ENCODE measurements around the gene NFYA. TPM values are rescaled to one million over a fixed set of nuclear protein-coding genes. Genes with fewer than 3 reads are reported as not detected.

NFYA gene
- total and polyA plus RNA-seq, 3 donors from 2014 or later = 70.6 to 87.7 (median 82.0) TPM

GRCh38 chr6:41051873-41052272 is 20.9 kb upstream of the NFYA start:
- Histone ChIP-seq H3K36me3 (ENCODE audit: low read depth, missing control alignments) (no peaks in the 10 kb centered on the region), H3K27ac (no peak overlapping the region), H3K9me3 (no peaks in the 10 kb centered on the region), H3K27me3 (no peaks in the 10 kb centered on the region), H3K4me3 (no peak overlapping the region), H3K4me1 (no peaks in the 10 kb centered on the region)
- intact Hi-C loops (cut with DNase I; ENCODE audit: low total_unique reads) = no loop called here
- TF ChIP-seq POLR2A (IDR thresholded peaks at IDR 0.05) (no peak), CTCF (IDR thresholded peaks at IDR 0.05) (no peak)
- DNase-seq = no peak
- WGBS, 2 donors = 79 to 82% methylated on average over 5 of the region's 5 CpGs

DNA sequence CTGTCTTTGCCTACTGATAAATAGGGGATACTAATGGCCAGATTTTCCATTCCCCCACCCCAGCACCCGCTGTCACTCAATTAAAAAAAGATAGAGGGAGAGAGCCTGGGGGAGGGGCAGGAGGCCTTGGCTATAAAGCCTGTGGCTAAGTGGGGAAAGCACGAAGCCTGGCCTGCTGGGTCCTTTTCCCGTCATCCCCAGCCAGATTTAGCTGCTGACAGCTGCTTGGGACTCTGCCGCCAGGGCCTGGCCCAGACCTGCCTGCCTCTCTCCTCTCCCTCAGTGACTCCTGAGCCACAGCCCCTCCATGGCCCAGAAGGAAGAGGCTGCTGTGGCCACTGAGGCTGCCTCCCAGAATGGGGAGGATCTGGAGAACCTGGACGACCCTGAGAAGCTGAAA is 19.7 kb upstream of the NFYA start, which contains the start of gene APOBEC2:
Gene APOBEC2 (plus strand): TSS at position 162 of the 400 bp plus-strand sequence. CDS start 146 bp downstream, at position 308.
- no peaks in the 10 kb centered on the region for H3K4me1 ChIP-seq
- H3K9me3 ChIP-seq = no peaks in the 10 kb centered on the region
- intact Hi-C loops (cut with DNase I; ENCODE audit: low total_unique reads) = no loop called here
- WGBS, 2 donors = 75 to 83% methylated on average over 4 to 5 of the region's 5 CpGs
- H3K27me3 ChIP-seq = no peaks in the 10 kb centered on the region
- H3K27ac ChIP-seq = no peak within 1 kb of the TSS
- H3K4me3 ChIP-seq = no peak within 1 kb of the TSS
- H3K36me3 ChIP-seq (ENCODE audit: low read depth, missing control alignments) = no peaks in the 10 kb centered on the region
- no peak for DNase-seq
- no peak for TF ChIP-seq CTCF (IDR thresholded peaks at IDR 0.05)
- TF ChIP-seq POLR2A (IDR thresholded peaks at IDR 0.05) = no peak

DNA sequence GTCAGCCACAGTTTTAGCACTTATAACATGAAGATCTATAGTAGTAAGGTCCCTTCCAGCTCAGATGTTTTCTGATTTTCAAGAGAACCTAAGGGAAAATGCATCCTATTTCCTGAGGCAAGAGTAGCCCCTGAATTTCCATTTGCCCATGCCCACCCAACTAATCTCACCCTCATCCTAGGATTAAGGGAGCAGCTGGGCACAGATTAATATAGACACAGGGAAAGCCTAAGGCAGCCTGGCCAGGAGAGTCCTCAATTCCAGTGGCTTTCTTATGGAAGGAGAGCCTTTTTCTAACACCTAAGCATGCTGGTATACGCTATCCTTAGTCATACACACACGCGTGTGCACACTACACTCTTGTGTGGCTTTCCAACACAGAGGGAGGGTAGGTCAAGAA is 18.3 kb upstream of the NFYA start:
- intact Hi-C loops (cut with DNase I; ENCODE audit: low total_unique reads) = no loop called here
- Histone ChIP-seq H3K4me3 (no peak overlapping the region), H3K27ac (no peak overlapping the region), H3K9me3 (no peaks in the 10 kb centered on the region), H3K36me3 (ENCODE audit: low read depth, missing control alignments) (no peaks in the 10 kb centered on the region), H3K27me3 (no peaks in the 10 kb centered on the region), H3K4me1 (no peaks in the 10 kb centered on the region)
- 94 to 95% methylated on average over 3 of the region's 3 CpGs for WGBS, 2 donors
- no peak for DNase-seq
- no peak for TF ChIP-seq CTCF (IDR thresholded peaks at IDR 0.05)
- TF ChIP-seq POLR2A (IDR thresholded peaks at IDR 0.05) = no peak

DNA sequence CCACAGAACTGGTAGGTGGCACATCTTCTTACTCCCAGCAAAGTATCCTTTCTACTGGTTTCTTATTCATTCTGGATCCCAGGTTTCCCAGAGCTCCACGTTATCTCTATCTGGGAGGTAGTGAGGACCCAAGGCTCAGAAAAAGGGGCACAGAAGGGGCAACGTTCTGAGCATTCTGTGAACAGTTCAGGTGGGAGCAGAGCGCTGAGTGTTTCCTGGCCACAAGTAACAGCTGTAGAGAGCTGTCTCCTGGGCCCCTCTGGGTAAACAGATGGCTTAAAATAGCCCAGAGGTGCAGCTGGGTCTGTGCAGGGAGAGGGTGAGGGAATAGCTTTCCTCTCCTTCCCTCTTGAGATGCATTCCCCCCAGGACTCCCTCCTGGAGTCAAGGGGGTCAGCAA is 17.6 kb upstream of the NFYA start:
- no peaks in the 10 kb centered on the region for H3K27me3 ChIP-seq
- no peaks in the 10 kb centered on the region for H3K4me1 ChIP-seq
- 53 to 70% methylated on average over 3 of the region's 3 CpGs for WGBS, 2 donors
- intact Hi-C loops (cut with DNase I; ENCODE audit: low total_unique reads) = no loop called here
- no peaks in the 10 kb centered on the region for H3K36me3 ChIP-seq (ENCODE audit: low read depth, missing control alignments)
- no peaks in the 10 kb centered on the region for H3K9me3 ChIP-seq
- TF ChIP-seq POLR2A (IDR thresholded peaks at IDR 0.05) (no peak), CTCF (IDR thresholded peaks at IDR 0.05) (no peak)
- no peak overlapping the region for H3K27ac ChIP-seq
- no peak for DNase-seq
- H3K4me3 ChIP-seq = no peak overlapping the region

DNA sequence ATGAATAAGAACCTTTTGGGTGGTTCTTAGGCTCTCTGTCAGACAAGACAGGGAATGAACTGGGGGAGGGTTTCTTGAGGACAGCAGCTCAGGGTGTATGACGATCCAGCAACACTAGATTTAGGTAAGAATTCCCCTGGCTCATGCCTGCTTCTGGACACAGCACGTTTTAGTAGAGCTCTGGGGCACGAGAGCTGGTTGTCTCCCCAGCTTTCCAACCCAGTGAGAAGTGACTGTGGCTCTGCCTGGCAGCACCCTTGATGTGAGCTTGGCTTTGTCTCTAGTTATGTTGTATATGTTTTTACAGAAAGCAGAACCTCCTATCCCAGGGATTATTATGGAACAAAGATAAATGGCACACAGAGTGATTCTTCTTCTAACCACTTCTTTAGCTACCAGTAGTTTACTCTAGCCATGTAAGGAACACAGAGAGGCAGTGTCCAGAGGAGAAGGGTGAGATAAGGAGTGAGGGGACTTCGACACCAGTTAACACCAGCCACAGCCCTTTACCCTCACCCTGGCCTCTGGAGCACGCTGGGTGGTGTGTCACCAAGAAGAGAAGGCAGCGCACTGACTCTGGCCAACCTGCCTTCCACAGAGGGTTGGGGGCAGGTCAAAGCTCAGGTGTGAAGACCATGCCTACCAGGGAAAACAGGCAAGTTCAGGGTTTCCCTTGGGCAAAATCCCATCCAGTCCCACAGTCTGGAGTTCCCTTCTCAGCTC is 15.8 kb upstream of the NFYA start:
- intact Hi-C loops (cut with DNase I; ENCODE audit: low total_unique reads) = no loop called here
- no peaks in the 10 kb centered on the region for H3K9me3 ChIP-seq
- no peak overlapping the region for H3K4me3 ChIP-seq
- H3K27ac ChIP-seq = no peak overlapping the region
- WGBS, 2 donors = 85 to 87% methylated on average over 6 of the region's 6 CpGs
- no peaks in the 10 kb centered on the region for H3K4me1 ChIP-seq
- DNase-seq = no peak
- H3K27me3 ChIP-seq = no peaks in the 10 kb centered on the region
- TF ChIP-seq POLR2A (IDR thresholded peaks at IDR 0.05) (no peak), CTCF (IDR thresholded peaks at IDR 0.05) (no peak)
- H3K36me3 ChIP-seq (ENCODE audit: low read depth, missing control alignments) = no peaks in the 10 kb centered on the region

Measured in testis (tissue), 3 donors.